ENCODE results near the gene SCN4A.

DNA sequence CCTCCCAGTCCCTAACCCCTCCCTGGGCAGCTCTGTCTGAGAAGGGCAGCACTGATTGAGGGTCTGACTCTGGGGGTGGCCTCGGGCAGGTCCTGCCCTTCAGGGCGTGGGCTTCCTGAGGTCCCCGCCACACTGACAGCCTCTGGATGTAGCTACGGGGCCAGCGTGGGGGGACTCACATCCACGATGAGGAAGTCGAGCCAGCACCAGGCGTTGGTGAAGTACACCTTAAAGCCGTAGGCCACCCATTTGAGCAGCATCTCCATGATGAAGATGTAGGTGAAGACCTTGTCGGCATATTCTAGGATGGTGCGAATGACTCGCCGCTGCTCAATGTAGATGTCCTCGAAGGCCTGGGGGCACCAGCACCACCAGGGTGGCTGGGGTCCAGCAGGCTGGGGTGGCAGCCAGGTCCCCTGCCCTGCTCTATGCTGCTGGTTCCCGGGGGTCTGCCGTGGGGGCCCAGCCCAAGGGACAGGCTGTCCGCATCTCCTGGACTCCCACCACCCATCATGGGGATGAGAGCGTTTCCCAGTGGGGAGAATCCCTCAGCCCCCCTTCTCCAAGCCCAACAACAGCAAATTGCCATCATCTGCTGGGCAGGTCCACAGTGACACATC, 24.9 kb downstream of the SCN4A start:
- TF ChIP-seq CTCF (IDR thresholded peaks at IDR 0.05) (no peak), POLR2A (IDR thresholded peaks at IDR 0.05) (no peak)
